ENCODE results near the gene RNF144B.

The RNF144B gene

GRCh38 chr6:18441251-18441979 is 54.3 kb downstream of the RNF144B start:
- H3K79me2 ChIP-seq (ENCODE audit: control insufficient read depth, low read length), result peaks cover 99% of the 10 kb centered on the region
- H3K27ac ChIP-seq (ENCODE audit: low read depth, low read length), result no peak overlapping the region
- no peak overlapping the region for H3K4me3 ChIP-seq (ENCODE audit: low read length)
- H4K20me1 ChIP-seq (ENCODE audit: control insufficient read depth, insufficient read depth, low read depth, low read length), result peaks cover 20% of the 10 kb centered on the region
- H3K4me1 ChIP-seq (ENCODE audit: control insufficient read depth, low read length), result peaks cover 48% of the 10 kb centered on the region
- peaks cover 97% of the 10 kb centered on the region for H3K36me3 ChIP-seq (ENCODE audit: control insufficient read depth, low read length)
- peaks cover 41% of the 10 kb centered on the region for H3F3A ChIP-seq (ENCODE audit: control insufficient read depth, insufficient read depth)
- H3K27me3 ChIP-seq (ENCODE audit: control insufficient read depth, low read length), result no peaks in the 10 kb centered on the region
- TF ChIP-seq, protein P1, sequence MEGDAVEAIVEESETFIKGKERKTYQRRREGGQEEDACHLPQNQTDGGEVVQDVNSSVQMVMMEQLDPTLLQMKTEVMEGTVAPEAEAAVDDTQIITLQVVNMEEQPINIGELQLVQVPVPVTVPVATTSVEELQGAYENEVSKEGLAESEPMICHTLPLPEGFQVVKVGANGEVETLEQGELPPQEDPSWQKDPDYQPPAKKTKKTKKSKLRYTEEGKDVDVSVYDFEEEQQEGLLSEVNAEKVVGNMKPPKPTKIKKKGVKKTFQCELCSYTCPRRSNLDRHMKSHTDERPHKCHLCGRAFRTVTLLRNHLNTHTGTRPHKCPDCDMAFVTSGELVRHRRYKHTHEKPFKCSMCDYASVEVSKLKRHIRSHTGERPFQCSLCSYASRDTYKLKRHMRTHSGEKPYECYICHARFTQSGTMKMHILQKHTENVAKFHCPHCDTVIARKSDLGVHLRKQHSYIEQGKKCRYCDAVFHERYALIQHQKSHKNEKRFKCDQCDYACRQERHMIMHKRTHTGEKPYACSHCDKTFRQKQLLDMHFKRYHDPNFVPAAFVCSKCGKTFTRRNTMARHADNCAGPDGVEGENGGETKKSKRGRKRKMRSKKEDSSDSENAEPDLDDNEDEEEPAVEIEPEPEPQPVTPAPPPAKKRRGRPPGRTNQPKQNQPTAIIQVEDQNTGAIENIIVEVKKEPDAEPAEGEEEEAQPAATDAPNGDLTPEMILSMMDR (IDR thresholded peaks at IDR 0.05; ENCODE audit: low read depth, low read length, poor library complexity, severe bottlenecking), result no peak
- no peak for TF ChIP-seq EZH2phosphoT487 (IDR thresholded peaks at IDR 0.05; ENCODE audit: borderline replicate concordance, low read length)
- H3K9me2 ChIP-seq (replicated peaks; ENCODE audit: control insufficient read depth, low read length), result no peaks in the 10 kb centered on the region
- H3K9me3 ChIP-seq (ENCODE audit: control insufficient read depth, insufficient read depth, low read length), result no peaks in the 10 kb centered on the region
- H3K4me2 ChIP-seq (ENCODE audit: low read length), result no peak overlapping the region

DNA sequence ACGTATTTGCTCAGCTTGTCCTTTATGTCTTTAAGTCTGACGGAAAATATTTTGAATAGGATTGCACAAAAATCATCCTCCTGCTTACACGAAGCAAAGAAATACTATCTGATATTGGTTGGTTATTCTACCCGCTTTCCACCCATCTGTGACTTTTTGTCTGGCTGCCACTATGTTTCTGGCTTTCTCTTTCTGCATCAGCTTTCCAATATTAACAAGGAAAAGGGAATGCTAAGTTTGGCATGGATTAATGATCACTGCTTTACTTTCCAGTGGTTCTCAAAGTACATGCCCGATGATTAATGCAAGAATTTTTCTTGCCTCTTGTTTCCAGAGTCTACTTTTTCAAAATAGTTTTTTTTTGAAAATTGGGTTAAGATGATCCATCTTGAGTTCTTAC is 57.0 kb downstream of the RNF144B start:
- H3K79me2 ChIP-seq (ENCODE audit: control insufficient read depth, low read length), result peaks cover 100% of the 10 kb centered on the region
- H4K20me1 ChIP-seq (ENCODE audit: control insufficient read depth, insufficient read depth, low read depth, low read length), result peaks cover 22% of the 10 kb centered on the region
- H3K27ac ChIP-seq (ENCODE audit: low read depth, low read length), result no peak overlapping the region
- H3F3A ChIP-seq (ENCODE audit: control insufficient read depth, insufficient read depth), result peaks cover 36% of the 10 kb centered on the region
- H3K9me3 ChIP-seq (ENCODE audit: control insufficient read depth, insufficient read depth, low read length), result no peaks in the 10 kb centered on the region
- no peak overlapping the region for H3K4me3 ChIP-seq (ENCODE audit: low read length)
- peaks cover 53% of the 10 kb centered on the region for H3K4me1 ChIP-seq (ENCODE audit: control insufficient read depth, low read length)
- TF ChIP-seq, protein P1 (IDR thresholded peaks at IDR 0.05; ENCODE audit: low read depth, low read length, poor library complexity, severe bottlenecking), result no peak
- no peak for TF ChIP-seq EZH2phosphoT487 (IDR thresholded peaks at IDR 0.05; ENCODE audit: borderline replicate concordance, low read length)
- peaks cover 98% of the 10 kb centered on the region for H3K36me3 ChIP-seq (ENCODE audit: control insufficient read depth, low read length)
- H3K9me2 ChIP-seq (replicated peaks; ENCODE audit: control insufficient read depth, low read length), result no peaks in the 10 kb centered on the region
- no peak overlapping the region for H3K4me2 ChIP-seq (ENCODE audit: low read length)
- H3K27me3 ChIP-seq (ENCODE audit: control insufficient read depth, low read length), result no peaks in the 10 kb centered on the region

GRCh38 chr6:18445228-18445627 is 58.1 kb downstream of the RNF144B start:
- no peak for TF ChIP-seq EZH2phosphoT487 (IDR thresholded peaks at IDR 0.05; ENCODE audit: borderline replicate concordance, low read length)
- TF ChIP-seq, protein P1 (IDR thresholded peaks at IDR 0.05; ENCODE audit: low read depth, low read length, poor library complexity, severe bottlenecking), result no peak
- H3K79me2 ChIP-seq (ENCODE audit: control insufficient read depth, low read length), result peaks cover 96% of the 10 kb centered on the region
- no peaks in the 10 kb centered on the region for H3K9me2 ChIP-seq (replicated peaks; ENCODE audit: control insufficient read depth, low read length)
- peaks cover 94% of the 10 kb centered on the region for H3K36me3 ChIP-seq (ENCODE audit: control insufficient read depth, low read length)
- peaks cover 22% of the 10 kb centered on the region for H4K20me1 ChIP-seq (ENCODE audit: control insufficient read depth, insufficient read depth, low read depth, low read length)
- H3K4me2 ChIP-seq (ENCODE audit: low read length), result no peak overlapping the region
- H3K27ac ChIP-seq (ENCODE audit: low read depth, low read length), result no peak overlapping the region
- no peaks in the 10 kb centered on the region for H3K9me3 ChIP-seq (ENCODE audit: control insufficient read depth, insufficient read depth, low read length)
- H3K27me3 ChIP-seq (ENCODE audit: control insufficient read depth, low read length), result no peaks in the 10 kb centered on the region
- peaks cover 43% of the 10 kb centered on the region for H3K4me1 ChIP-seq (ENCODE audit: control insufficient read depth, low read length)
- H3K4me3 ChIP-seq (ENCODE audit: low read length), result no peak overlapping the region
- peaks cover 33% of the 10 kb centered on the region for H3F3A ChIP-seq (ENCODE audit: control insufficient read depth, insufficient read depth)
